NCI-H2196 (cell line): ENCODE measurements around the gene CAMTA1.

Source experiments
- DNase-seq: peaks from one replicate; lab custom pipeline; 2025; ENCODE audit not compliant: unreplicated experiment; lab: John Stamatoyannopoulos, UW

Gene CAMTA1

DNA sequence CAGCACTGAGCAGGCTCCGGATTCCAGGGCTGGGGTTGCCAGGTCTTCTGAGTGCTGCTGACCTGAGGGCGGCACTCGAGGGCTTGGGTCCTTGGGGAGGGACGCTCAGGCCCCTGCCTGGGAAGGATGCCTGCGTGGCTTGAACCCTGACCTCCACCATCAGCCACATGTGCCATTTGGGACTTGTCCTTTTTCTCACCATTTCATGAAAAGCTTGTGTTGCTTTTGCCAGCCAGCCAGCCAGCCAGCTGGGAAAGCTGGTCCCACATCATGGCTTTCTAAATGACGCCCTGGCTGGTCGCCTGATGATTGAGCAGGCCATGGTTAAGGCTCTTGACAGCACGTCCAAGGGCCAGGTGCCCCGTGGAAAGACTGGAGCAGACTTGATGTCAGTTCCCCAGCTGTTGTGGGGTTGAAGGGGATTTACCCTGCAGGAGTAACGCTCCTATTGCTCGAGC is 168.7 kb downstream of the CAMTA1 start:
- no peak for DNase-seq

GRCh38 chr1:6954591-6954990 is 169.3 kb downstream of the CAMTA1 start:
- no peak for DNase-seq

- peak; percentile 8 for DNase-seq
Measured at GRCh38 chr1:6955357-6956094, 170.3 kb downstream of the CAMTA1 start.

DNA sequence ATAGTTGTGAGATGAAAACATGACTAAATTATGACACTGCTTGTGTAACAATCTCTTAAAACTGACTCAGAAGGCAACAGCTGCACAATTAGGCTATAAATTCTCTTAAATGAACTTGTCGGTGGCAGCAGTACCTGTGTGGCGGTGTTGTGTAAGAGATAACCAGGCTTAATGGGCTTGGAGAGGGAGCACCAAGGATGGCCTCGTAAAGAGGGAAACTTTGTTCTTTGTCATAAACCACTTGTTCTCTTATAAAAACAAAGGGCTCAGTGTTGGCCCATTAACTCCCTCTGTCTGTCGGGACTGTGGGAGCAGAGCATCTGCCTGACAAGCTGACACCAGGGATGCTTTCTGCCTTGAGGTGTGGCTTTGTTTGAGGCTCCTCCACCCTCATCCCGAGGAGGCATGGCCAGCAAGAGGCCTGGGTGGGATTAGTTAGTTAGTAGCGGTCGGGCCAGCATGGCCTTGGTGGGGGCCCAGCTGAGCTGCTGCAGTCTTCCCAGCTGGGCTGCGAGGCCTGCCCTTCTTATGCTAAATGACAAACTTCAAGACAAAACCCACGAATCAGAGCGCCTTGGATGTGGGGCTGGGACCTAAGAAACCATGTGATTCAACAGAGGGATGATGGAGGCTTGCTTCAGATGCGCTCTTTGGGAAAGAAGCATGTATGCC is 171.4 kb downstream of the CAMTA1 start:
- no peak for DNase-seq

DNA sequence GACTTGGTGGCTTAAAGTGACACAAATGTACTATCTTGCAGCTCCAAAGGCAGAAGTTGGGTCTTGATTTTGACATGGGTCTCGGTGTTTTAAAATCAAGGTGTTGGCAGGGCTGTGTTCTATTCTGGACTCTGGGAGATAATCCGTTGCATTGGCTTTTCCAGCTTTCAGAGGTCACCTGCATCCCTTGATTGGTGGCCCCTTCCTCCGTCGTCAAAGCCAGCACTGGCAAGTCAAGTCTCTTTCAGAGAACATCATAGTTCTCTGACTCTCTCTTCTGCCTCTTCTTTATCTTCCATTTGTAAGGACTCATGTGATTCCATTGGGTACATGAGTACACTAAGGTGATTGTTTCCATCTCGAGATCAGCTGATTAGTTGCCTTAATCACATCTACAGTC is 172.1 kb downstream of the CAMTA1 start:
- DNase-seq, result no peak

- DNase-seq, result no peak
Measured at GRCh38 chr1:6958407-6959030, 173.3 kb downstream of the CAMTA1 start.

- no peak for DNase-seq
Measured at GRCh38 chr1:6959491-6959890, 174.2 kb downstream of the CAMTA1 start.

DNA sequence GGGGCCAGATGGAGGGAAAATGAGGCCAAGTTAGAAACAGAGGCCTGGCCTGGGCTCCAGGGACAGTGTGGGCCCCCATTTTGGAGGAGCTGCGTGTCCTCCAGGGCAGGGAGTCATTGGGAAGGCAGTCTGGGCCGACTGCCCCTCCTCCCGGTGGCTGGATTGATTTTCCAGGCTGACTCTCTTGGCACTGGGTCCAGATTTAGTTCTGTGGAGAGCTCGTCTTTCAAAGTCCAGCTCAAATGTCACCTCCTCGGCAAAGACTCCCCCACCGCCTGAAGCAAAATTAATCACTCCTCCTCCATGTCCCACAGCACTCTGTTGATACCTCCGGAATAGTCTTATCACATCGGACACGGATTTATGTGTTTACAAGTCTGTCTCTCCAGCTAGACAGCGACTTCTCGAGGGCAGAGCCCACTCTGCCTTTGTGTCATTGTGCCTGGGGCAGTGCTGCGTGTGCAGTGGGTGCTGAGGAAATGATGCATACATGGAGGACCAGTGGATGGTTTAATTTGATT is 175.1 kb downstream of the CAMTA1 start:
- DNase-seq, result peak; percentile 10

GRCh38 chr1:6960860-6961259 is 175.6 kb downstream of the CAMTA1 start:
- DNase-seq, result no peak

DNA sequence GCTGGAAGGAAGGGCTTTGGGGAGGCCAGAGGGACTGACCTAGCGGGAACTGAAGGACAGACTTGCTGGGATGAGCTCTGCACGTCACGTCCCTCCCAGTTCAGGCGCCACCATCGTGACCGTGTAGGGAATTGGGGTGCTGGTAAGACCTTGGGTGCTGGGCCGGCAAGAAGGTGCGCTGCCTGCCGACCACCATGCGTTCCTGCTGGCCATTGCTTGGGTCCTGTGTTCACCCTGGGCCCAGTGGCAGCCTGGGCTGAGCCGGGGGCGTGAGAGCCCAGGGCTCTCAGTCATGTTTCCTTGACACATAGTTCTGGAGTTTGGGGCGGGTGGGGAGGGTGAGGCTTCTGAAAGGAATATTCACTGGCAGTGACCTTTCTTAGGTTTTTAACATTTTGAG is 176.0 kb downstream of the CAMTA1 start:
- no peak for DNase-seq

- DNase-seq, result no peak
Measured at GRCh38 chr1:6961905-6962477, 176.7 kb downstream of the CAMTA1 start.

DNA sequence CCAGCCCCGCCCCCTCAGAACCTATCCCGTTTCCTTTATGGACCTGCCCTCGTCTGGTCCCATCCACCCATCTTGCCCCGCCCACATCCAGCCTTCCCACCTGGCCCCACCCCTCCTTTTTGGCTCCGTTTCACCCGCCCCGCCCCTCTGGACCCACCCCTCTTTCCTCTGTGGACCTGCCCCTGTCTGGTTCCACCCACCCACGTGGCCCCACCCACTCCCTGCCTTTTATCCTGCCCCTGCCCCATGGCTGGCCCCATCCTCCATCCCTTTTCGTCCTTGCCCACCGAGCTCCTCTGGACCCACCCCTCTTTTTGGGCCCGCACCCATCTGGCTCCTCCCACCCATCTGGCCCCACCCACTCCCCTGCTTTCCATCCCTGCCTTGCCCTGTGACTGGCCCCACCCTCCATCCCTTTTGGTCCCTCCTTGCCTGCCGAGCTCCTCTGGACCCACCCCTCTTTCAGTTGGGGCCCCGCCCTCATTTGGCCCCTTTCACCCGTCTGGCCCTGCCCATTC is 177.3 kb downstream of the CAMTA1 start:
- DNase-seq, result peak; percentile 52

DNA sequence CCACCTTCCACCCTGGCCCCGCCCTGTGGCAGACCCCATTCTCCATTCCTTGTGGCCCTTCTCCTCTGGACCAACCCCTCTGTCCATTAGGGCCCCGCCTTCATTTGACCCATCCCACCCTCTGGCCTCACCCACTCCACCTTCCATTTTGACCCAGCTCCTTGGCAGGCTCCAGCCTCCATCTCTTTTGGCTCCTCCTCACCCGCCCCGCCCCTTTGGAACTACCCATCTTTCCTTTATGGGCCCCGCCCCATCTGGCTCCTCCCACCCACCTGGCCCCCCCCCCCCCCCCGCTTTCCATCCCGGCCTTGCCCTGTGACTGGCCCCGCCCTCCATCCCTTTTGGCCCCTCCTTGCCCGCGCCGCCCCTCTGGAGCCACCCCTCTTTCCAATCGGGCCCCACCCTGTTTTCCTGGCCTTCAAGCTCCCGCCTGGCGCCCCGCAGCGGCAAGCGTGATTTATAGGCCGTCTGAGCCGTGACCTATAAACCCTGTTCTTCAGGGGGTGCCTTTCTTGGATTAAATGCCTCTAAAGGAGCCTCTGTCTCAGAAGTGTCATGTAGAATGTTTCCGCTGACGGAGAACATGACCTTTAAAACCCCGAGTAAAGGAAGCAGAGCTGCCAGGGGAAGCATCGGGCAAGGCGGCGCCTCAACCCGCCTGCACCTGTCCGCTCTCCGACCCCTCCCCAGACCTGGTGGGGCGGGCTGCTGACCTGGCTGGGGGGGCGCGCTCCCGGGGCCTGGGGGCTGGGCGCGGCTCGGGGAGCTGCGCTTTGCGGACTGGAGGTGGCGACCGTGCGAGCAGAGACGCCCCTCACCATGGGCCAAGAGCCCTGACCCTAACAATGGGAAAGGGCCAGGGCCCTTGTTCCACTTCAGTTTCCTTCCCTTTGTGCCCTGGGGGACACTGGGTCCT is 178.0 kb downstream of the CAMTA1 start:
- peak; percentile 57 for DNase-seq

DNA sequence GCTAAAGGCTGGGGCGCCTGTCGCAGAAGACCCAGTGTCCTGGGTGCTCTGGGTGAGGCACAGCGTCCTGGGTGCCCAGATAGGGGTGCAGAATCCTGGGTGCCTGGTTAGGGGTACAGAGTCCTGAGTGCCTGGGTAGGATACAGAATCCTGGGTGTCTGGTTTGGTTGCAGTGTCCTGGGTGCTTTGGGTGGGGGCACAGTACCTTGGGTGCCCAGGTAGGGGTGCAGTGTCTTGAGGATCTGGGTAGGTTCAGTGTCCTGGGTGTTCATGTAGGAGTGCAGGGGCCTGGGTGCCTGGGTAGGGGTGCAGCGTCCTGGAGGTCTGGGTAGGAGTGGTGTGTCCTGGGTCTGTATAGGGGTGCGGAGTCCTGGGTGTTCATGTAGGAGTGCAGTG is 178.7 kb downstream of the CAMTA1 start:
- no peak for DNase-seq

DNA sequence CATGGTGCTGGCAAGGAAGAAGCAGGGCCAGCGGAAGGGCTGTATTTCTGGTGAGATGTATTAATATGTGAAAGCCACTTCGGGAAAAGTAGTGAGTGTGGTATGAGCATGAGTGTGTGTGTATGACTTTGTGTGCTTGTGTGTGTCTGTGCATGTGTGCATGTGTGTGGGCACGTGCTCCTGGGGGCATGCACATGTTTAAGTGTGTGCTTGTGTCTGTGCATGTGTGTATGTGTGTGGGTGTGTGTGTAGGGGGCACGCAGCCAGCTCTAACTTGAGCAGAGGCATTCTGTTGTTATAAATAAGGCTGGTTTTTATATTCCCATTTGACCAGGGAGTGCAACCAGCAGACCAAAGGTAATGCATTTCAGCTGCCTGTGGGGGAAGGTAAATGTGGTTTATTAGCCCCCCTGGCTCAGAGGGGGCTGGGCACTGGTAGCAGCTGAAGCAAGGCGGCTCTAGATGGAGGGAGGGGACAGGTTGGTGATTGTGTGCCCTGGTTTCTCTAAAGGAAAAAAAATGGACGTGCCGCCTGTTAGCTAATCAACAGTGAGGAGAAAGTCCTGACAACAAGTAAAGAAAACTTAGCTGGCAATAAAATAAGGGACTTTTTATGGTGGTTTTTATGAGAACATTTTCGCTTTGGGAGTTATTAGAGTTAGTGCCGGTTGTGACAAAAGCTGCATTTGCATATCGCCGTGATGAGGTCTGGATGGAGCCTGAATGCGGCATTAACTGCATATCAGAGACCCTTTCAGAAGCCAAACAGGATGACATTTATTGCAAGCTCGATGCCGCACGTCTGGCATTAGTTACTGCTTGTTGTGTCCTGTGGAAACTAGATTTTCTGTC is 180.1 kb downstream of the CAMTA1 start:
- no peak for DNase-seq

GRCh38 chr1:6965935-6966241 is 180.6 kb downstream of the CAMTA1 start:
- no peak for DNase-seq

GRCh38 chr1:6966326-6966725 is 181.1 kb downstream of the CAMTA1 start:
- DNase-seq, result no peak

DNA sequence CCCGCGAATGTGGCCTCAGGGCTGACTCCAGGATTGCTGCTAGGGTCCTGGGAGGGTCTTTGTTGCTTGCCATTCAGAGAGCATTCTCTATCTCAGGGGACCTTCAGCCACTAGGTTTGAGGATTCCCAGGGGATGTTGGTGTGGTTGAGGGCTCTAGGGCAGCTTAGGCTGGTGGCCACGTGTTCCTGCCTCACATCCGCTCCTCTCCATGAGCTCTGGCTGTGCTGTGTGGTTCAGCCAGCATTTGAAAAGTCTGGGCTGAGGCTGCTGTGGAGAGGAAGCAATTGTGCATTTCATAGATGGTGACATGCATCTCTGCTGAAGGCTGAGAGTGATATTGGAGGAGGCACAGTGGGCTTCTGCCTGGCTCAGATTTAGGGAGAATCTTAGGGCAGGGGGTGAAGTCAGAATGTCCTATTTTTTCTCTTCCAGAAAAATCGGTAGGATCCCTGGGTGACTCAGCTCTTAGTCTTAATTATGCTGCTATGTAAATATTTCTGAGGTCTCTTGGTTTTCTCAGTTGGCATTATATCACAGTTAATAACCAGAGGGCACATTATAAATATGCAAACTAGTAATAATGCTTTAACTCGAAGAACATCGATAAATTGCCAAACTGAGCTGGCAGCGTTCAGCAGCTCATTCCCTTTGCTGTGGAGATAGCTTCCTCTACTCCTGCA is 182.3 kb downstream of the CAMTA1 start:
- no peak for DNase-seq

GRCh38 chr1:6969106-6969505 is 183.9 kb downstream of the CAMTA1 start:
- DNase-seq, result no peak
